ACHN (cell line): ENCODE results near the gene GRM2.

ENCODE experiments used
- DNase-seq: peaks from one replicate; pipeline ENCODE4 v3.0.0-alpha.2; 2015
- in situ Hi-C: cut with HindIII; loops from 2 replicates; pipeline ENCODE4 v1.10.0; 2017; ENCODE audit warnings: low sequenced_read_pairs, low pct_ligation_motif_present, low pct_unique_long_range_greater_than_20kb

GRM2 gene

GRCh38 chr3:51702156-51702555 is 4.7 kb upstream of the GRM2 start:
- in situ Hi-C loops, result no loop called here
- no peak for DNase-seq

GRCh38 chr3:51703068-51703760 is 3.7 kb upstream of the GRM2 start:
- DNase-seq, result no peak
- in situ Hi-C loops, result no loop called here

GRCh38 chr3:51703761-51704510 is 2.9 kb upstream of the GRM2 start:
- DNase-seq, result no peak
- in situ Hi-C loops, result no loop called here

- in situ Hi-C loops, result no loop called here
- no peak for DNase-seq
These were observed 2.3 kb upstream of the GRM2 start for GRCh38 chr3:51704511-51704950.

- in situ Hi-C loops, result no loop called here
- no peak for DNase-seq
These were observed 1.4 kb upstream of the GRM2 start for GRCh38 chr3:51705276-51706020.

GRCh38 chr3:51706021-51706485 is 815 bp upstream of the GRM2 start:
- in situ Hi-C loops, result no loop called here
- DNase-seq, result no peak

GRCh38 chr3:51708216-51708845 is 1.5 kb downstream of the GRM2 start:
- in situ Hi-C loops, result no loop called here

GRCh38 chr3:51709004-51709420 is 2.1 kb downstream of the GRM2 start:
- no peak for DNase-seq
- in situ Hi-C loops, result no loop called here

More at GRCh38 chr3:51708216-51708845, 1.5 kb downstream of the GRM2 start:
- no peak for DNase-seq

GRCh38 chr3:51709675-51710074 is 2.8 kb downstream of the GRM2 start:
- in situ Hi-C loops, result no loop called here
- DNase-seq, result no peak

GRCh38 chr3:51710631-51711351 is 3.9 kb downstream of the GRM2 start:
- in situ Hi-C loops, result no loop called here
- DNase-seq, result peak; percentile 8

- in situ Hi-C loops, result no loop called here
- no peak for DNase-seq
These were observed 4.6 kb downstream of the GRM2 start for GRCh38 chr3:51711352-51712037.

GRCh38 chr3:51712038-51712420 is 5.2 kb downstream of the GRM2 start:
- no peak for DNase-seq
- in situ Hi-C loops, result no loop called here

- in situ Hi-C loops, result no loop called here
- DNase-seq, result no peak
These were observed 5.7 kb downstream of the GRM2 start for GRCh38 chr3:51712511-51712931.

GRCh38 chr3:51712963-51713362 is 6.1 kb downstream of the GRM2 start:
- DNase-seq, result no peak
- in situ Hi-C loops, result no loop called here

- in situ Hi-C loops, result no loop called here
- DNase-seq, result no peak
These were observed 8.5 kb downstream of the GRM2 start for GRCh38 chr3:51715231-51715976.

- DNase-seq, result no peak
- in situ Hi-C loops, result no loop called here
These were observed 9.1 kb downstream of the GRM2 start for GRCh38 chr3:51715977-51716294.

- DNase-seq, result no peak
- in situ Hi-C loops, result no loop called here
These were observed 9.9 kb downstream of the GRM2 start for GRCh38 chr3:51716805-51717204.
